Fibroblast of lung (primary cell): ENCODE results near the gene CAND1. TPM values are rescaled to one million over a fixed set of nuclear protein-coding genes. Genes with fewer than 3 reads are reported as not detected.

Source experiments
- DNase-seq, 2 donors: peaks; one replicate each; pipeline versions ENCODE4 v3.0.0 to v3.0.0-alpha.2; 2010; ENCODE audit warnings: low read depth in 2 of 2
- H2AFZ ChIP-seq: 2 replicates; pipeline ENCODE4 v1.5.1; 2012; ENCODE audit warnings: low read length, control low read depth, inconsistent platforms
- H3K27ac ChIP-seq: 2 replicates; pipeline ENCODE4 v1.5.1; 2011; ENCODE audit warnings: low read length, control low read depth; ENCODE audit not compliant: insufficient read depth
- H3K27me3 ChIP-seq: 2 replicates; pipeline ENCODE4 v1.5.1; 2011; ENCODE audit warnings: mild to moderate bottlenecking, low read length; ENCODE audit not compliant: control insufficient read depth, insufficient read depth
- H3K36me3 ChIP-seq: 2 replicates; pipeline ENCODE4 v1.5.1; 2011; ENCODE audit warnings: low read length; ENCODE audit not compliant: control insufficient read depth, insufficient read depth
- H3K4me1 ChIP-seq: 2 replicates; pipeline ENCODE4 v1.5.1; 2011; ENCODE audit warnings: low read length; ENCODE audit not compliant: control insufficient read depth, insufficient read depth; ENCODE audit errors: extremely low read depth
- H3K4me2 ChIP-seq: 2 replicates; pipeline ENCODE4 v1.5.1; 2011; ENCODE audit warnings: low read length, control low read depth; ENCODE audit not compliant: insufficient read depth; ENCODE audit errors: extremely low read depth
- H3K4me3 ChIP-seq, 4 experiments: fragments of 200-600 bp in 1 of 4; sonication (generic) in 1 of 4; replicated peaks in 1 of 4; 2 replicates each; pipeline ENCODE4 v1.5.1; 2011 to 2016; ENCODE audit warnings: low read length in 4 of 4, low read depth in 3 of 4, mild to moderate bottlenecking in 3 of 4, control low read depth in 2 of 4, inconsistent platforms in 1 of 4, mixed read lengths in 1 of 4; ENCODE audit not compliant: insufficient read depth in 1 of 4; ENCODE audit errors: control extremely low read depth in 1 of 4
- H3K79me2 ChIP-seq: 2 replicates; pipeline ENCODE4 v1.5.1; 2012; ENCODE audit warnings: mild to moderate bottlenecking, low read length, inconsistent platforms; ENCODE audit not compliant: control insufficient read depth, insufficient read depth
- H3K9ac ChIP-seq: 2 replicates; pipeline ENCODE4 v1.5.1; 2011; ENCODE audit warnings: mild to moderate bottlenecking, low read length, control low read depth; ENCODE audit not compliant: insufficient read depth
- H3K9me3 ChIP-seq: 2 replicates; pipeline ENCODE4 v1.5.1; 2012; ENCODE audit warnings: low read depth, low read length; ENCODE audit not compliant: control insufficient read depth, insufficient read depth
- H4K20me1 ChIP-seq: 2 replicates; pipeline ENCODE4 v1.5.1; 2011; ENCODE audit warnings: low read length; ENCODE audit not compliant: control insufficient read depth, insufficient read depth; ENCODE audit errors: extremely low read depth
- CTCF ChIP-seq, 2 donors: IDR thresholded peaks in 1 of 2; conservative IDR thresholded peaks in 1 of 2; 1 replicate in 1 of 2; 2 replicates in 1 of 2; pipeline ENCODE4 v1.5.1; 2011 to 2012; ENCODE audit warnings: low read length in 2 of 2, control low read depth in 1 of 2, inconsistent platforms in 1 of 2, low read depth in 1 of 2, mild to moderate bottlenecking in 1 of 2
- EZH2 ChIP-seq: IDR thresholded peaks from 2 replicates; pipeline ENCODE4 v1.5.1; 2012; ENCODE audit warnings: low read length, control low read depth, mild to moderate bottlenecking; ENCODE audit errors: missing control alignments
- polyA plus RNA-seq, 2 donors: library from polyadenylated mRNA; depleted of rRNA in 1 of 2; stranded (reverse) in 1 of 2; unstranded in 1 of 2; fragments of >200 nt; gene quantifications; 2 replicates each; pipeline ENCODE4 v1.2.1, GENCODE V29; 2011 to 2012; ENCODE audit warnings: missing spikeins in 1 of 2
- total RNA-seq: library from RNA; depleted of rRNA; stranded (reverse); fragments of >200 nt; gene quantifications from 2 replicates; pipeline ENCODE4 v1.2.1, GENCODE V29; 2014

CAND1 gene
- total and polyA plus RNA-seq, 2 donors (not counting 1 experiment from before 2014, with no cell fraction given): 101 to 133 TPM

- H3K79me2 ChIP-seq: no peaks in the 10 kb centered on the region
- H3K4me3 ChIP-seq: no peak overlapping the region
- TF ChIP-seq EZH2 (no peak), CTCF (conservative IDR thresholded peaks at IDR 0.05 in 1 of 2, IDR thresholded peaks at IDR 0.05 in 1 of 2; ENCODE audit: low read depth in 1 of 2, low read length in 2 of 2) (no peak)
- H3K4me2 ChIP-seq: no peak overlapping the region
- DNase-seq: no peak
- no peak overlapping the region for H3K27ac ChIP-seq
- no peak overlapping the region for H3K9ac ChIP-seq
- no peak overlapping the region for H2AFZ ChIP-seq
- no peaks in the 10 kb centered on the region for H3K27me3 ChIP-seq
- peaks cover 2% of the 10 kb centered on the region for H3K36me3 ChIP-seq
- no peaks in the 10 kb centered on the region for H3K9me3 ChIP-seq
- H3K4me1 ChIP-seq: no peaks in the 10 kb centered on the region
- H4K20me1 ChIP-seq: peaks cover 3% of the 10 kb centered on the region
Observed at GRCh38 chr12:67302162-67302561, 33.0 kb downstream of the CAND1 start.

- Histone ChIP-seq H3K27me3 (no peaks in the 10 kb centered on the region), H3K4me2 (no peak overlapping the region), H3K36me3 (peaks cover 2% of the 10 kb centered on the region), H3K27ac (no peak overlapping the region), H3K9ac (no peak overlapping the region), H3K79me2 (no peaks in the 10 kb centered on the region), H3K4me1 (no peaks in the 10 kb centered on the region), H3K9me3 (no peaks in the 10 kb centered on the region), H2AFZ (no peak overlapping the region), H4K20me1 (no peaks in the 10 kb centered on the region), H3K4me3 (no peak overlapping the region)
- no peak for TF ChIP-seq EZH2
- no peak for TF ChIP-seq CTCF (conservative IDR thresholded peaks at IDR 0.05 in 1 of 2, IDR thresholded peaks at IDR 0.05 in 1 of 2; ENCODE audit: low read depth in 1 of 2, low read length in 2 of 2)
- no peak for DNase-seq
Observed at GRCh38 chr12:67305544-67305943, 36.4 kb downstream of the CAND1 start.

- no peak overlapping the region for H3K4me3 ChIP-seq
- no peaks in the 10 kb centered on the region for H3K27me3 ChIP-seq
- H3K4me1 ChIP-seq: no peaks in the 10 kb centered on the region
- no peaks in the 10 kb centered on the region for H3K79me2 ChIP-seq
- DNase-seq: no peak
- peaks cover 3% of the 10 kb centered on the region for H3K36me3 ChIP-seq
- no peak overlapping the region for H3K4me2 ChIP-seq
- H3K9ac ChIP-seq: no peak overlapping the region
- no peak overlapping the region for H3K27ac ChIP-seq
- no peaks in the 10 kb centered on the region for H4K20me1 ChIP-seq
- H3K9me3 ChIP-seq: no peaks in the 10 kb centered on the region
- no peak overlapping the region for H2AFZ ChIP-seq
- TF ChIP-seq CTCF (conservative IDR thresholded peaks at IDR 0.05 in 1 of 2, IDR thresholded peaks at IDR 0.05 in 1 of 2; ENCODE audit: low read depth in 1 of 2, low read length in 2 of 2) (no peak), EZH2 (no peak)
Observed at GRCh38 chr12:67306712-67307111, 37.6 kb downstream of the CAND1 start.
